Stomach (tissue), 19 donors: ENCODE measurements around the gene UBTD1. TPM values are rescaled to one million over a fixed set of nuclear protein-coding genes. Genes with fewer than 3 reads are reported as not detected.

Experiments
- DNase-seq, 2 donors: peaks; one replicate each; pipeline versions ENCODE4 v3.0.0 to v3.0.0-alpha.2; 2013 to 2019
- H3K27ac ChIP-seq, 5 donors: fragments of 200-600 bp in 4 of 5; sonication (generic) in 4 of 5; one replicate each; pipeline ENCODE4 v1.5.1; 2013 to 2019; ENCODE audit warnings: mild to moderate bottlenecking in 1 of 5, moderate library complexity in 1 of 5
- H3K27me3 ChIP-seq, 3 donors: fragments of 200-600 bp; sonication (generic); one replicate each; pipeline ENCODE4 v1.5.1; 2017 to 2019; ENCODE audit warnings: mixed run types in 1 of 3
- H3K36me3 ChIP-seq, 4 donors: fragments of 200-600 bp; sonication (generic); 1 replicate in 3 of 4; 2 replicates in 1 of 4; pipeline ENCODE4 v1.5.1; 2016 to 2019
- H3K4me1 ChIP-seq, 4 donors: fragments of 200-600 bp; sonication (generic); one replicate each; pipeline ENCODE4 v1.5.1; 2016 to 2019
- H3K4me3 ChIP-seq, 4 donors: fragments of 200-600 bp; sonication (generic) in 3 of 4; one replicate each; pipeline ENCODE4 v1.5.1; 2016 to 2019; ENCODE audit warnings: mild to moderate bottlenecking in 1 of 4
- H3K9me3 ChIP-seq, 4 donors: fragments of 200-600 bp; sonication (generic); one replicate each; pipeline ENCODE4 v1.5.1; 2016 to 2019
- CTCF ChIP-seq, 7 experiments: fragments of 450-650 bp in 4 of 7; fragments of 200-600 bp in 3 of 7; sonication (generic) in 3 of 7; IDR thresholded peaks; one replicate each; pipeline ENCODE4 v1.5.1; 2016 to 2019; ENCODE audit warnings: antibody characterized with exemption in 7 of 7, control low read depth in 2 of 7, mild to moderate bottlenecking in 1 of 7
- EP300 ChIP-seq: sonication (generic); formaldehyde crosslinking; IDR thresholded peaks from one replicate; pipeline ENCODE4 v1.6.1; 2017; ENCODE audit warnings: antibody characterized with exemption
- POLR2A ChIP-seq, 4 donors: fragments of 450-650 bp; IDR thresholded peaks; one replicate each; pipeline ENCODE4 v1.6.1; 2016; ENCODE audit warnings: antibody characterized with exemption in 4 of 4, control low read depth in 2 of 4, mild to moderate bottlenecking in 1 of 4, moderate library complexity in 1 of 4
- POLR2AphosphoS5 ChIP-seq, 3 donors: sonication (generic); formaldehyde crosslinking; IDR thresholded peaks; one replicate each; pipeline ENCODE4 v1.6.1; 2016; ENCODE audit warnings: antibody characterized with exemption in 3 of 3
- WGBS, 5 donors: extraction: QIAGEN DNeasy Blood & Tissue Kit in 3 of 5; methylation state at CpG; one replicate each; pipeline versions ENCODE4 v1.1.5 to v1.1.7; 2013 to 2018; 5-methylcytosine and 5-hydroxymethylcytosine counted together
- intact Hi-C: fragments of 100-400 bp; cut with DNase I; formaldehyde crosslinking; loops from one replicate; pipeline ENCODE4 v1.15.1; 2023; ENCODE audit warnings: low total_unique reads
- long read RNA-seq, 10 donors: transcript quantifications; one replicate each; lab custom pipeline, GENCODE V29; 2026
- polyA plus RNA-seq, 3 donors: library from polyadenylated mRNA; stranded (reverse); fragments of 200-250 nt; gene quantifications; one replicate each; pipeline ENCODE4 v1.2.3, GENCODE V29; 2013
- total RNA-seq, 5 donors: library from RNA; depleted of rRNA; stranded (reverse); fragments of >200 nt; gene quantifications; one replicate each; pipeline versions ENCODE4 v1.1.0 to v1.2.3, GENCODE V29; 2014 to 2016
- donor health status: healthy with polysubstance abuse.
- donor health status: Bipolar disorder and iron deficiency.
- donor health status: healthy.

The UBTD1 gene
- total RNA-seq (10 to 100 TPM in 1 of 5 donors, 1 to 10 TPM in 4; 1.3 to 22.9 (median 3.1) TPM), polyA plus RNA-seq (10 to 100 TPM in 2 of 3 donors, 1 to 10 TPM in 1; 9.3 to 14.8 (median 10.5) TPM)
- long read RNA-seq, donor 1, partial matches to known transcripts = 0 of 1 reads
- long read RNA-seq, donor 1, other reads (novel, unspliced or antisense) = 0 of 1 reads
- long read RNA-seq, donor 2, partial matches to known transcripts = 0 of 1 reads
- long read RNA-seq, donor 2, other reads (novel, unspliced or antisense) = 0 of 1 reads
- long read RNA-seq, donor 3, partial matches to known transcripts = 0 of 2 reads
- long read RNA-seq, donor 3, other reads (novel, unspliced or antisense) = 0 of 2 reads
- long read RNA-seq, donor 4 = 0 reads
- long read RNA-seq, donor 5, partial matches to known transcripts = 0 of 4 reads
- long read RNA-seq, donor 5, other reads (novel, unspliced or antisense) = 0 of 4 reads
- long read RNA-seq, donor 6, partial matches to known transcripts = 0 of 4 reads
- long read RNA-seq, donor 6, other reads (novel, unspliced or antisense) = 0 of 4 reads
- long read RNA-seq, donor 7, partial matches to known transcripts = 0 of 1 reads
- long read RNA-seq, donor 7, other reads (novel, unspliced or antisense) = 0 of 1 reads
- long read RNA-seq, donor 8, partial matches to known transcripts = 0 of 3 reads
- long read RNA-seq, donor 8, other reads (novel, unspliced or antisense) = 0 of 3 reads
- long read RNA-seq, donor 9, transcript UBTD1-201 (3 exons, 1,706 nt) = major isoform, 5 of 5 reads
- long read RNA-seq, donor 9, partial matches to known transcripts = 0 of 5 reads
- long read RNA-seq, donor 9, other reads (novel, unspliced or antisense) = 0 of 5 reads
- long read RNA-seq, donor 10, partial matches to known transcripts = 0 of 1 reads
- long read RNA-seq, donor 10, other reads (novel, unspliced or antisense) = 0 of 1 reads

GRCh38 chr10:97498841-97499560, at the start of gene UBTD1:
TSS of gene UBTD1 (plus strand) at chr10:97498924. CDS start at chr10:97499204, 280 bp downstream.
- no peaks in the 10 kb centered on the region for H3K9me3 ChIP-seq
- H3K4me3 ChIP-seq = peak within 1 kb of the TSS; percentile 76 to 97 (median 94)
- DNase-seq = peak; percentile 39 to 77
- WGBS, 5 donors = 0 to 1% (median 0%) methylated on average over 17 to 66 of the region's 66 CpGs
- peak within 1 kb of the TSS; percentile 90 to 95 (median 95) for H3K27ac ChIP-seq
- H3K4me1 ChIP-seq = peaks cover 19 to 57% (median 35%) of the 10 kb centered on the region in 4 donors
- H3K36me3 ChIP-seq = no peaks in the 10 kb centered on the region
- H3K27me3 ChIP-seq = no peaks in the 10 kb centered on the region
- TF ChIP-seq POLR2AphosphoS5 (IDR thresholded peaks at IDR 0.05) (no peak), POLR2A (IDR thresholded peaks at IDR 0.05) (no peak), EP300 (no peak), CTCF (IDR thresholded peaks at IDR 0.05) (no peak)
- intact Hi-C loops = no loop called here

GRCh38 chr10:97450828-97451227, 47.9 kb upstream of the UBTD1 start:
- Histone ChIP-seq H3K27me3 (no peaks in the 10 kb centered on the region), H3K4me1 (peaks cover 32 to 81% (median 61%) of the 10 kb centered on the region in 4 donors), H3K9me3 (no peaks in the 10 kb centered on the region), H3K27ac (no peak overlapping the region), H3K36me3 (peaks cover 12 to 44% (median 36%) of the 10 kb centered on the region in 4 donors), H3K4me3 (no peak overlapping the region)
- 51 to 72% (median 64%) methylated on average over 2 of the region's 2 CpGs for WGBS, 5 donors
- no peak for DNase-seq
- intact Hi-C loops = no loop called here
- TF ChIP-seq POLR2A (IDR thresholded peaks at IDR 0.05) (no peak), CTCF (IDR thresholded peaks at IDR 0.05) (no peak), POLR2AphosphoS5 (IDR thresholded peaks at IDR 0.05) (no peak), EP300 (no peak)

- Histone ChIP-seq H3K27me3 (no peaks in the 10 kb centered on the region), H3K36me3 (peaks cover 20 to 52% (median 44%) of the 10 kb centered on the region in 4 donors), H3K4me3 (no peak overlapping the region), H3K27ac (no peak overlapping the region), H3K9me3 (no peaks in the 10 kb centered on the region), H3K4me1 (peaks cover 31 to 78% (median 56%) of the 10 kb centered on the region in 4 donors)
- WGBS, 5 donors = 95 to 97% (median 96%) methylated on average over 17 of the region's 17 CpGs
- intact Hi-C loops = no loop called here
- no peak for DNase-seq
- TF ChIP-seq CTCF (IDR thresholded peaks at IDR 0.05) (no peak), POLR2A (IDR thresholded peaks at IDR 0.05) (no peak), POLR2AphosphoS5 (IDR thresholded peaks at IDR 0.05) (no peak), EP300 (no peak)
Measured at GRCh38 chr10:97451605-97452004, 47.1 kb upstream of the UBTD1 start.

- no peak for DNase-seq
- Histone ChIP-seq H3K4me1 (peaks cover 24 to 70% (median 49%) of the 10 kb centered on the region in 4 donors), H3K27ac (no peak overlapping the region), H3K36me3 (peaks cover 24 to 59% (median 52%) of the 10 kb centered on the region in 4 donors), H3K4me3 (no peak overlapping the region), H3K27me3 (no peaks in the 10 kb centered on the region), H3K9me3 (no peaks in the 10 kb centered on the region)
- intact Hi-C loops = no loop called here
- 86 to 93% (median 89%) methylated on average over 5 to 6 of the region's 6 CpGs for WGBS, 5 donors
- no peak for TF ChIP-seq POLR2A (IDR thresholded peaks at IDR 0.05)
- TF ChIP-seq POLR2AphosphoS5 (IDR thresholded peaks at IDR 0.05) = no peak
- TF ChIP-seq CTCF (IDR thresholded peaks at IDR 0.05) = no peak
- TF ChIP-seq EP300 = no peak
Measured at GRCh38 chr10:97452352-97452751, 46.4 kb upstream of the UBTD1 start.
